GM20000 (cell line): ENCODE measurements around the gene LLGL2.

ENCODE experiments used
- DNase-seq: peaks from one replicate; pipeline ENCODE4 v3.0.0; 2012; ENCODE audit warnings: low spot score
- TF ChIP-seq, protein P1 (sequence below): IDR thresholded peaks from 2 replicates; pipeline ENCODE4 v1.5.1; 2012; ENCODE audit warnings: mild to moderate bottlenecking, control low read depth; ENCODE audit errors: extremely low read depth, missing control alignments

LLGL2 gene

DNA sequence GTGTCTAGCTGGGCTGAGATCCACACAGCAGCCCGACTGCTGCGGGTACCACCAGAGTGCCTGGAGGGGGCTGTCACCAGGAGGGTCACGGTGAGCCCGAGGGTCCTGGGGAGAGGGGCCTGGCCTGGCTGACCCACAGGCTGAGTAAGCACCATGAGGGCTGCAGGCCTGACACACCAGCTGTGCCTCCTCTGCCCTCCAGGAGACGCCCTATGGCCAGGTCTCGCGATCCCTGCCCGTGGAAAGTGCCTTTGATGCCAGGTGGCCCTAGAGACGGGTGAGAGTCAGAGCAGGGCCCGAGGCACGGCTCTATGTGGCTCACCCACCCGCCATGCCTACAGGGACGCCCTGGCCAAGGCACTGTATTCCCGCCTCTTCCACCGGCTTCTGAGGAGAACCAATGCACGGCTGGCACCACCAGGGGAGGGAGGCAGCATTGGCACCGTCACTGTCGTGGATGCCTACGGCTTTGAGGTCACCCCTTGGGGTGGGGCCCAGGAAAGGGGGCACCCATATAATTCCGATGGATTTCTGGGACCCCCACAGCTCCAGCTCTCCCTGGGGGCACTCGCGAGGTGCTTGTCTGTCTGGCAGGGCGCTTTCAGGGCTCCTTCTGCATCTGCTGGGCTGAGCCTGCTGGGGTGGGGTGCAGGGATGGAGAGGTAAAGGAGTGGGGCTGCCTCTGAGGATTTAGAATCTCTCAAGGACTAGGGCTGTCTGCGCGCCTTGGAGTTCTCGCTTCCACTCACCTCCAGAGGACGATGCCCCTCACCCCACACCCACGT is 69.2 kb downstream of the LLGL2 start:
- no peak for DNase-seq
- TF ChIP-seq, protein P1, sequence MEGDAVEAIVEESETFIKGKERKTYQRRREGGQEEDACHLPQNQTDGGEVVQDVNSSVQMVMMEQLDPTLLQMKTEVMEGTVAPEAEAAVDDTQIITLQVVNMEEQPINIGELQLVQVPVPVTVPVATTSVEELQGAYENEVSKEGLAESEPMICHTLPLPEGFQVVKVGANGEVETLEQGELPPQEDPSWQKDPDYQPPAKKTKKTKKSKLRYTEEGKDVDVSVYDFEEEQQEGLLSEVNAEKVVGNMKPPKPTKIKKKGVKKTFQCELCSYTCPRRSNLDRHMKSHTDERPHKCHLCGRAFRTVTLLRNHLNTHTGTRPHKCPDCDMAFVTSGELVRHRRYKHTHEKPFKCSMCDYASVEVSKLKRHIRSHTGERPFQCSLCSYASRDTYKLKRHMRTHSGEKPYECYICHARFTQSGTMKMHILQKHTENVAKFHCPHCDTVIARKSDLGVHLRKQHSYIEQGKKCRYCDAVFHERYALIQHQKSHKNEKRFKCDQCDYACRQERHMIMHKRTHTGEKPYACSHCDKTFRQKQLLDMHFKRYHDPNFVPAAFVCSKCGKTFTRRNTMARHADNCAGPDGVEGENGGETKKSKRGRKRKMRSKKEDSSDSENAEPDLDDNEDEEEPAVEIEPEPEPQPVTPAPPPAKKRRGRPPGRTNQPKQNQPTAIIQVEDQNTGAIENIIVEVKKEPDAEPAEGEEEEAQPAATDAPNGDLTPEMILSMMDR, result no peak

DNA sequence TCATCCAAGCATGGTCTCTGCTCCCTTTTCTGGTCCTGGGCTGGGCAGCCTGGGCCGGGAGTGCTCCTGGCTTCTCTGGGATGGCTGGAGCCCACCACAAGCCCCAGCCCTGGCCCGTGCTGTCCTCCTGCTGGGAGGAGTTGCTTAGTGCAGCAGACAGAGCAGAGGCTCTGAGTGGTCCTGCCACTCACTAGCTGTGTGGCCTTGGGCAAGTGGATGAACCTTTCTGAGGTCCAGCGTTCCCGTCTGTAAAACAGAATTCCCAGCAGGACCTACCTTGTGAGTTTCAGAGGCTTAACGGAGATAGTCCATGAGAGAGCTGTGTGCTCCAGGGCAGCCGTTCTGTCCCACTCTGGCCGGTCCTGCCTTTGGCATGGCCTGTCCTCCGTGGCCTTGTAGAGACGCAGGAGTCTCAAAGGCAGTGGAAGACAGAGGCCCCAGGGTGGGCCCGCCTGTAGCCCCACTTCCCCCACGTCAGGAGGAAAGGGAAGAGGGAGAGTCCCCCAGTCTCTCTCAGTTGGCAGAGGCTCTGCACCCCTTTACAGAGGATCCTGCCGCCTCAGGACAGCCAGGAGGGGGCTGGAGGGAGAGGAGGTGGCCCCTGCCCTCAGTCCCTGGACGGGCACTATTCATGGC is 69.9 kb downstream of the LLGL2 start:
- TF ChIP-seq, protein P1, result no peak
- no peak for DNase-seq

DNA sequence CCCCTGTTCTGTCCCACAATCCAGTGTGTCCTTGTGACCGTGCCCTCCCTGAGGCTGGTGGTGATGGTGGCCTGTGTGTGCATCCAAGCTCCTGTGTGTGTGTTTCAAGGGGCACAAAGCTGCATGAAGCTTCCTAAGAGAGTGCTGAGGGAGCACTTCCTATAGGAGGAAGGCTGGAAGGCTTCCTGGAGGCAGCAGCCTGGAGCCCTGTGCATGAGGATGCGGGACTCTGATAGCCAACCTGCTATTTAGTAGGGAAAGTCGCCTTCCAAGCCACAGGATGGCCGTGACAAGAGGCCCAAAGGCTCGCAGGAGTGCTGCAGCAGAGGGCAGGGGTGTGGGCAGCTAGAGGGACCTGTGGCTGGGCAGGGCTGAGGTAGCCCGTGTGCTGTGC is 70.4 kb downstream of the LLGL2 start:
- TF ChIP-seq, protein P1, result no peak

DNA sequence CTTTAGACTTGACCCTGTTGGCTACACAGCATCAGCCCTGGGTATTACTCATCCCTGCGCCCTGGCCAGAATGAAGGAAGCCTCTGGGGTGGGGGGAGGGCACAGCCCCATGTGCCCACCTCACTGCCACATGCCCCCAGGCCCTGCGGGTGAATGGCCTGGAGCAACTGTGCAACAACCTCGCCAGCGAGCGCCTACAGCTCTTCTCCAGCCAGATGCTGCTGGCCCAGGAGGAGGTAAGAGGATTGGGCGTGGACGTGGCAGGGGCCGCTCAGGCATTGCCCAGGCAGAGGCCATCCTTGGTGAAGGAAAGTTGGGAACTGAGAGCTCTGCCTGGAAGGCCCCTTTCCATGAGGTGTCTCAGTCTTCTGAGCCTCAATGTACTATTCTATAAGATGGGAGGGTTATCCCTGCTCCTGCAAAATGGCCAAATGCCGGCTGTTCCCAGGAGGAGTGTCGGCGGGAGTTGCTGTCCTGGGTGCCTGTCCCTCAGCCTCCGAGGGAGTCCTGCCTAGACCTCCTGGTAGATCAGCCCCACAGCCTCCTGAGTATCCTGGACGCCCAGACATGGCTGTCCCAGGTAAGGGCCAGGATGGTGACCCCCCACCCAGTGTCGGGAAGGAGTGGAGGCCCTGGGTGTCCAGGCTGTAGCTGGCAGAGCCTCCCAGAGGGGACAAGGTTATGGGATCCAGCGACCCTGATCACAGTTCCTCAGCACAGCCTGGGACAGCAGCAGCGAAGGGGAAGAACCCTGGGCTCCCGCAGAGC is 71.0 kb downstream of the LLGL2 start:
- DNase-seq, result no peak
- TF ChIP-seq, protein P1, result no peak

More for the DNA sequence above, 70.4 kb downstream of the LLGL2 start:
- no peak for DNase-seq

DNA sequence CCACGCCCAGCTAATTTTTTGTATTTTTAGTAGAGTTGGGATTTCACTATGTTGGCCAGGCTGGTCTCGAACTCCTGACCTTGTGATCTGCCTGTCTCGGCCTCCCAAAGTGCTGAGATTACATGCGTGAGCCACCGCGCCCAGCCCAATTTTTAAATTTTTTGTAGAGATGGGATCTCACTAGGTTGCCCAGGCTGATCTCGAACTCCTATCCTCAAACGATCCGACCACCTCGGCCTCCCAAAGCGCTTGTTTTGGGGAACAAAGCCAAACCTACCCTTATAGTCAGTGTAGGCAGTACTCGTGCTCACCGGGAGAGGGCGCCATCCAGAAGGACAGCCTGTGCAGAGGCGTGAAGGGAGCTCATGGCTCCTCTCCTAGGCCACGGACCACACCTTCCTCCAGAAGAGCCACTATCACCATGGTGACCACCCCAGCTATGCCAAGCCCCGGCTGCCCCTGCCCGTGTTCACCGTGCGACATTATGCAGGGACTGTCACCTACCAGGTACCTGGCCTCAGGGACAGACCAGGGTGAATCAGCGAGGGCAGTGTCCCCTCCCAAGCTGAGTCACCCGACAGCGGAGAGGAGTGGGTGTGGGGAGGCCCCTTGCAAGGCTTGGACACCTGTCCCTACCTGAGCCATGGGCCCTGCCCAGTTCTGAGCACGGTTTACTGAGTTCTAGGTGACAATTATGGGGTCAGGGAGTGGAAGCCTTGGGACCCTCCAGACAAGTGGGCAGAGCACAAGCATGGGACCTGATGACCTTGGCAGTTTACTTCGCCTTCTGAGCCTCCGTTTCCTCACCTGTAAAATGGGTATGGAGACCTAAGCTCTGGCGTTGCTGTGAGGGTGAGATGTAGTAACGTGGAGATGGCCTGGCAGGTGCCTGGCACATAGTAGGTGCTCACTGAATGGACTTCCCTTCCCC is 75.8 kb downstream of the LLGL2 start:
- TF ChIP-seq, protein P1, result peak; percentile 71

DNA sequence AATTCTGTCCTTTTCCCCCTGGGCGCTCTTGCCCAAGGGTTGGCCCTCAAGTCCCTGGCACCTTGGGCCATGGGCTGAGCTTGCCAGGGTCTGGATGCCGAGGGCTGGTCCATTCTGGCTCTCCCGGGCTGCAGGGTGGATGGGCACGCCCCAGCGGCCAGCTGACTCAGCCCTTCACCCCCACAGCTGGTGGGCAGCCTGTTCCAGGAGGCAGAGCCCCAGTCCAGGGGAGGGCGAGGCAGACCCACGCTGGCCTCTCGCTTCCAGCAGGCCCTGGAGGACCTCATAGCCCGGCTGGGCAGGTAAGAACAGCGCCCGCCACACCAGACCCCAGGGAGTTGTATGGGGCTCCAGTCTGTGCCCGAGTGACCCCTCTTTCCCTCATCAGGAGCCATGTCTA is 77.1 kb downstream of the LLGL2 start:
- DNase-seq, result no peak
- TF ChIP-seq, protein P1, result no peak

More for the DNA sequence above, 75.8 kb downstream of the LLGL2 start:
- DNase-seq, result peak; percentile 83
